Tibial nerve (tissue), 4 donors: ENCODE measurements around the gene AADAC.

Experiments used
- CTCF ChIP-seq, 5 experiments: fragments of 200-600 bp in 3 of 5; fragments of 450-650 bp in 2 of 5; sonication (generic) in 3 of 5; IDR thresholded peaks; one replicate each; pipeline ENCODE4 v1.5.1; 2016 to 2019; ENCODE audit warnings: antibody characterized with exemption in 5 of 5, mild to moderate bottlenecking in 3 of 5, moderate library complexity in 2 of 5
- EP300 ChIP-seq, 2 donors: sonication (generic); formaldehyde crosslinking; IDR thresholded peaks; one replicate each; pipeline ENCODE4 v1.6.1; 2017; ENCODE audit warnings: antibody characterized with exemption in 2 of 2, mild to moderate bottlenecking in 1 of 2

- TF ChIP-seq EP300 (IDR thresholded peaks at IDR 0.05) (no peak), CTCF (IDR thresholded peaks at IDR 0.05) (no peak)
Observed at GRCh38 chr3:151772825-151773480, 41.0 kb upstream of the AADAC start.
